AG04450 (cell line): Measurements from ENCODE around the gene CDK1. TPM values are rescaled to one million over a fixed set of nuclear protein-coding genes. Genes with fewer than 3 reads are reported as not detected.

Source experiments
- CTCF ChIA-PET: fragments of 300-600, 350-600 bp; formaldehyde crosslinking; extraction: SDS; loops from one replicate; lab custom pipeline; 2022; ENCODE audit warnings: antibody characterized with exemption, inconsistent platforms; lab: Charles Lee
- POLR2A ChIA-PET: fragments of 350-600 bp; formaldehyde crosslinking; extraction: SDS; loops from one replicate; lab custom pipeline; 2021; ENCODE audit warnings: antibody characterized with exemption, inconsistent platforms; lab: Yijun Ruan, JAX
- DNase-seq: peaks from one replicate; pipeline ENCODE4 v3.0.0-alpha.2; 2011; ENCODE audit warnings: low read depth, low spot score
- H3K27ac ChIP-seq: one replicate; pipeline ENCODE4 v1.5.1; 2012; ENCODE audit warnings: low read depth, low read length, control low read depth
- H3K27me3 ChIP-seq: one replicate; pipeline ENCODE4 v1.6.0; 2012; ENCODE audit warnings: low read length; ENCODE audit not compliant: control insufficient read depth, insufficient read depth
- H3K4me3 ChIP-seq: 2 replicates; pipeline ENCODE4 v1.5.1; 2011; ENCODE audit warnings: mild to moderate bottlenecking, low read depth, low read length, control low read depth
- H3K9me3 ChIP-seq: 2 replicates; pipeline ENCODE4 v1.5.1; 2012; ENCODE audit warnings: low read length; ENCODE audit not compliant: control insufficient read depth, insufficient read depth
- polyA plus RNA-seq: library from polyadenylated mRNA; depleted of rRNA; stranded (reverse); fragments of >200 nt; gene quantifications from 2 replicates; pipeline ENCODE4 v1.2.3, GENCODE V29; 2011; rRNA removed
- TF ChIP-seq, protein P1 (sequence below): IDR thresholded peaks from 2 replicates; pipeline ENCODE4 v1.5.1; 2011; ENCODE audit warnings: low read depth, low read length, control low read depth, inconsistent platforms

Gene CDK1
- polyA plus RNA-seq, 1 experiment, result 17.9 TPM

DNA sequence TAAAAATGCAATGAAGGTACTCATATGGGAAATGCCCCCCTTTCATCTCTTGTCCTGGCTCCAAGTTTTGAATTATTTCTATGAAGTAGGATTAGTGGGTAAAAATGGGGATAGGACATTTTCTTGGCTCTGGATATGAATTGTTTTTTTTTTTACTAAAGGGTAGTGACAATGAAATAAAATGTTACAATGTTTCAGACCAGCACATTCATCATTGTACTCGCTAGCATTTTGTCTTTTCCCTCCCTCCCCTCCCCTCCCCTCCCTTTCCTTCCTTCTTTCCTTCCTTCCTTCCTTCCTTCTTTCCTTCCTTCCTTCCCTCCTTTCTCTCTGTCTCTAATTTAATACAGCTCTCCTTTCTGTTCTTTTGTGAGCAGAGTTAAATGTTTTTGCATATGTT lies 64.4 kb downstream of the CDK1 start:
- H3K27me3 ChIP-seq, result no peaks in the 10 kb centered on the region
- no peak for DNase-seq
- H3K4me3 ChIP-seq, result no peak overlapping the region
- no peak overlapping the region for H3K27ac ChIP-seq
- TF ChIP-seq, protein P1, sequence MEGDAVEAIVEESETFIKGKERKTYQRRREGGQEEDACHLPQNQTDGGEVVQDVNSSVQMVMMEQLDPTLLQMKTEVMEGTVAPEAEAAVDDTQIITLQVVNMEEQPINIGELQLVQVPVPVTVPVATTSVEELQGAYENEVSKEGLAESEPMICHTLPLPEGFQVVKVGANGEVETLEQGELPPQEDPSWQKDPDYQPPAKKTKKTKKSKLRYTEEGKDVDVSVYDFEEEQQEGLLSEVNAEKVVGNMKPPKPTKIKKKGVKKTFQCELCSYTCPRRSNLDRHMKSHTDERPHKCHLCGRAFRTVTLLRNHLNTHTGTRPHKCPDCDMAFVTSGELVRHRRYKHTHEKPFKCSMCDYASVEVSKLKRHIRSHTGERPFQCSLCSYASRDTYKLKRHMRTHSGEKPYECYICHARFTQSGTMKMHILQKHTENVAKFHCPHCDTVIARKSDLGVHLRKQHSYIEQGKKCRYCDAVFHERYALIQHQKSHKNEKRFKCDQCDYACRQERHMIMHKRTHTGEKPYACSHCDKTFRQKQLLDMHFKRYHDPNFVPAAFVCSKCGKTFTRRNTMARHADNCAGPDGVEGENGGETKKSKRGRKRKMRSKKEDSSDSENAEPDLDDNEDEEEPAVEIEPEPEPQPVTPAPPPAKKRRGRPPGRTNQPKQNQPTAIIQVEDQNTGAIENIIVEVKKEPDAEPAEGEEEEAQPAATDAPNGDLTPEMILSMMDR, result no peak
- ChIA-PET CTCF (interaction anchor here (0.6 kb wide), 1 partner anchor 273 kb away, joined by 4 read pairs; no protein-coding TSS in a partner anchor), POLR2A (no interaction called here)
- H3K9me3 ChIP-seq, result no peaks in the 10 kb centered on the region

Other genes with a start within 250 kb of the CDK1 start
- gene RHOBTB1, start 165.7 kb downstream of the CDK1 start, polyA plus RNA-seq, result 33.8 and 37.4 TPM in 2 replicates